SK-N-SH treated with all-trans-retinoic acid at 6 μM for 48 hours (cell line): Measurements from ENCODE around the gene ZNF692.

Experiments
- ATAC-seq: fragments of 200-7000 bp; cut with Tn5 transposase; 3 replicates; pipeline ENCODE4 v1.9.1; 2020; ENCODE audit warnings: mild to moderate bottlenecking, moderate library complexity
- BACH2 ChIP-seq: fragments of 250-450 bp; sonication (Bioruptor Pico); IDR thresholded peaks from 2 replicates; pipeline ENCODE4 v1.9.0; 2021; ENCODE audit warnings: mild to moderate bottlenecking, borderline replicate concordance
- CREB5 ChIP-seq: fragments of 250-450 bp; sonication (Bioruptor Pico); IDR thresholded peaks from 2 replicates; pipeline ENCODE4 v1.5.1; 2020; ENCODE audit warnings: low read depth, mild to moderate bottlenecking, moderate library complexity
- CSDC2 ChIP-seq: fragments of 250-450 bp; sonication (Bioruptor Pico); IDR thresholded peaks from 2 replicates; pipeline ENCODE4 v1.5.0; 2020; ENCODE audit warnings: mild to moderate bottlenecking, moderate library complexity
- CSRNP3 ChIP-seq: fragments of 250-450 bp; sonication (Bioruptor Pico); IDR thresholded peaks from 2 replicates; pipeline ENCODE4 v1.5.1; 2021; ENCODE audit warnings: mild to moderate bottlenecking, moderate library complexity
- ESRRG ChIP-seq: fragments of 250-450 bp; sonication (Bioruptor Pico); IDR thresholded peaks from 2 replicates; pipeline ENCODE4 v1.6.1; 2021; ENCODE audit warnings: mild to moderate bottlenecking
- GLIS3 ChIP-seq: fragments of 250-450 bp; sonication (Bioruptor Pico); IDR thresholded peaks from 2 replicates; pipeline ENCODE4 v1.5.0; 2020; ENCODE audit warnings: mild to moderate bottlenecking, moderate library complexity
- POU6F1 ChIP-seq: fragments of 250-450 bp; sonication (Bioruptor Pico); IDR thresholded peaks from 2 replicates; pipeline ENCODE4 v1.8.0; 2021; ENCODE audit warnings: low read depth, mild to moderate bottlenecking, moderate library complexity, borderline replicate concordance
- RARB ChIP-seq: fragments of 250-450 bp; sonication (Bioruptor Pico); IDR thresholded peaks from 2 replicates; pipeline ENCODE4 v1.8.0; 2021; ENCODE audit warnings: mild to moderate bottlenecking, moderate library complexity
- SNAI2 ChIP-seq: fragments of 250-450 bp; sonication (Bioruptor Pico); IDR thresholded peaks from 2 replicates; pipeline ENCODE4 v1.5.0; 2020; ENCODE audit warnings: mild to moderate bottlenecking, moderate library complexity
- TCF4 ChIP-seq: fragments of 250-450 bp; sonication (Bioruptor Pico); IDR thresholded peaks from 2 replicates; pipeline ENCODE4 v1.8.0; 2021; ENCODE audit warnings: mild to moderate bottlenecking, moderate library complexity, borderline replicate concordance
- TSHZ2 ChIP-seq: fragments of 250-450 bp; sonication (Bioruptor Pico); IDR thresholded peaks from 2 replicates; pipeline ENCODE4 v1.5.0; 2020; ENCODE audit warnings: mild to moderate bottlenecking, moderate library complexity
- ZFP3 ChIP-seq: fragments of 250-450 bp; sonication (Bioruptor Pico); IDR thresholded peaks from 2 replicates; pipeline ENCODE4 v1.5.0; 2020; ENCODE audit warnings: mild to moderate bottlenecking, moderate library complexity
- ZFP30 ChIP-seq: fragments of 450-650 bp; formaldehyde crosslinking; IDR thresholded peaks from 2 replicates; pipeline ENCODE4 v1.5.0; 2022; ENCODE audit warnings: mild to moderate bottlenecking, moderate library complexity
- ZNF565 ChIP-seq: fragments of 450-650 bp; formaldehyde crosslinking; conservative IDR thresholded peaks from 2 replicates; pipeline ENCODE4 v1.5.0; 2020; ENCODE audit warnings: low read depth, mild to moderate bottlenecking, moderate library complexity
- ZNF70 ChIP-seq: fragments of 450-650 bp; formaldehyde crosslinking; IDR thresholded peaks from 2 replicates; pipeline ENCODE4 v1.5.0; 2020; ENCODE audit warnings: mild to moderate bottlenecking, moderate library complexity

Gene ZNF692

GRCh38 chr1:248818505-248819374, 40.1 kb downstream of the ZNF692 start:
- TF ChIP-seq TCF4, result no peak
- TF ChIP-seq CSDC2 (CRISPR knock-in tag), result no peak
- TF ChIP-seq CREB5 (CRISPR knock-in tag), result no peak
- TF ChIP-seq ZFP3, result no peak
- TF ChIP-seq ESRRG, result no peak
- no peak for TF ChIP-seq RARB (CRISPR knock-in tag)
- no peak for TF ChIP-seq ZNF70 (CRISPR knock-in tag)
- TF ChIP-seq CSRNP3 (CRISPR knock-in tag), result no peak
- no peak for TF ChIP-seq BACH2 (CRISPR knock-in tag)
- TF ChIP-seq ZNF565 (CRISPR knock-in tag), result no peak
- no peak for TF ChIP-seq TSHZ2 (CRISPR knock-in tag)
- no peak for TF ChIP-seq SNAI2
- no peak for TF ChIP-seq POU6F1 (CRISPR knock-in tag)
- TF ChIP-seq ZFP30 (CRISPR knock-in tag), result no peak

GRCh38 chr1:248817065-248817464, 41.8 kb downstream of the ZNF692 start:
- TF ChIP-seq CSDC2 (CRISPR knock-in tag), result no peak
- TF ChIP-seq RARB (CRISPR knock-in tag), result no peak
- no peak for TF ChIP-seq CSRNP3 (CRISPR knock-in tag)
- TF ChIP-seq ZNF565 (CRISPR knock-in tag), result no peak
- no peak for TF ChIP-seq TSHZ2 (CRISPR knock-in tag)
- no peak for TF ChIP-seq GLIS3
- TF ChIP-seq ESRRG, result no peak
- no peak for TF ChIP-seq CREB5 (CRISPR knock-in tag)
- no peak for ATAC-seq

More at GRCh38 chr1:248818505-248819374, 40.1 kb downstream of the ZNF692 start:
- ATAC-seq, result no peak
